ENCODE measurements around the gene B4GALT6. TPM values are rescaled to one million over a fixed set of nuclear protein-coding genes. Genes with fewer than 3 reads are reported as not detected.

The B4GALT6 gene
- total RNA-seq, 4 donors from 2014 or later, result 0.40 to 3.0 (median 1.6) TPM

DNA sequence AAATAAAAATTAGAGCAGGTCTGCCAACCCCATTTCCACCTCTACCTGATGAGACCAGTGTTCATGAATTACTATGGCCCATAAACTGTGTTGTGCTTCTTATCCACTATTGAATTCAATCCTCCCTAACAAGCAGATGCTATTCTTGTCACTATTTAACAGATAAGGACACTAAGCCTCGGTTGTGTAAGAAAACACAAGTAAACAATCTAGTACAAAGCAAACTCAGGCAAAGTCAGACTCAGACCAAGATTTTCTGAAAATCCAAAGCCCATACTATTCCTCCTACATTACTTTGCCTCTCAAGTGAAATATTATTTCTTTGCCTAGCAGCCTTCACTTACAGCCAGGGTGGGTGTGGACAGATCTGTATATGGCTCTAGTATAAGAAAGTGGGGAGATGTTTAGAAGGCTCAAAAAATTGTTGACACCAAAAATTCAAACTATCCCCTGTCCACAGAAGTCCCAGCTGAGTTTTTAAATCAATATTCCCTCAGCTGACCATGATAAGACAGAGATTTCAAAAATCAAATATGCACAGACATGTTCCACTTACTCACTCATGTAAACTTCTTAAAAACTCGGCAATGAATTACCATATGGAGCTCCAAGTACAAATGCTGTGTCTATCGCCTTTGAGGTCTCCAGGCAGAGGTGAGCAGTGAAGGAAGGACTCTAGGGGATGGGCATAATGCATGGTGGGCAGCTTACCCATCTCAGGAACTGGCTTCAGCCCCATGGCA is 108.7 kb downstream of the B4GALT6 start:
- Histone ChIP-seq H3K9me3 (no peaks in the 10 kb centered on the region), H3K36me3 (no peaks in the 10 kb centered on the region), H3K27me3 (no peaks in the 10 kb centered on the region), H3K4me3 (no peak overlapping the region), H3K27ac (no peak overlapping the region), H3K4me1 (no peaks in the 10 kb centered on the region)
- intact Hi-C loops (cut with DNase I; ENCODE audit: low total_unique reads) (loop anchor here (10.0 kb wide), 1 partner anchor 399 kb away; no protein-coding TSS in a partner anchor), in situ Hi-C loops (cut with MboI; ENCODE audit: low pct_ligation_motif_present in 1 of 4, low pct_unique_long_range_greater_than_20kb in 1 of 4, low sequenced_read_pairs in 3 of 4) (no loop called here)
- no peak for DNase-seq
- TF ChIP-seq POLR2A (IDR thresholded peaks at IDR 0.05) (no peak), POLR2AphosphoS5 (IDR thresholded peaks at IDR 0.05) (no peak), EP300 (IDR thresholded peaks at IDR 0.05; ENCODE audit: low read depth) (no peak)
- 73 to 83% methylated on average over 3 of the region's 3 CpGs for WGBS, 2 donors (ENCODE audit: low coverage in 1 of 2)

DNA sequence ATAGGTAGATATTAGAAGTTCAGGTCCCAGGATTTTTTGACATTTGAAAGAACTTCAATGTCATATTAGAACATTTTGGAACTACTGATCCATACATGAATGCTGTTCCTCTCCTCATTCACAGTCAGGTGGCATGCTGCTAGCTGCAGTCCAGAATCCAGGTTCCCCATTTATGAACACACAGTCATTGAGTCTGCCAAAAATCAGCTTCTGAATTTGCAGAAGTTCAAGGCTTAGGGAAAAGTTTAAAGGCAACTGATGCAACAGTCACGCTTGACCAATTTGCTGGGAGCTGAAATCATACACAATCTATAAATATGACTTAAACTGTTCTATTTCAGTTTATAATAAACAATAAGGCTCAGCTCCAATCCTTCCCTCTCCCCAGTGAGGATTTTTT is 110.0 kb downstream of the B4GALT6 start:
- intact Hi-C loops (cut with DNase I; ENCODE audit: low total_unique reads), result loop anchor here (10.0 kb wide), 1 partner anchor 400 kb away; no protein-coding TSS in a partner anchor

More for the DNA sequence above, 110.0 kb downstream of the B4GALT6 start:
- Histone ChIP-seq H3K9me3 (no peaks in the 10 kb centered on the region), H3K4me3 (no peak overlapping the region), H3K27me3 (no peaks in the 10 kb centered on the region), H3K4me1 (no peaks in the 10 kb centered on the region), H3K36me3 (no peaks in the 10 kb centered on the region), H3K27ac (no peak overlapping the region)
- WGBS, 2 donors (ENCODE audit: low coverage in 1 of 2), result 73 to 80% methylated on average over 1 of the region's 1 CpG
- DNase-seq, result no peak
- no peak for TF ChIP-seq POLR2AphosphoS5 (IDR thresholded peaks at IDR 0.05)
- no peak for TF ChIP-seq POLR2A (IDR thresholded peaks at IDR 0.05)
- no peak for TF ChIP-seq EP300 (IDR thresholded peaks at IDR 0.05; ENCODE audit: low read depth)
- TF ChIP-seq CTCF (IDR thresholded peaks at IDR 0.05), result no peak
- in situ Hi-C loops (cut with MboI; ENCODE audit: low pct_ligation_motif_present in 1 of 4, low pct_unique_long_range_greater_than_20kb in 1 of 4, low sequenced_read_pairs in 3 of 4), result loop anchor here (25.0 kb wide), 3 partner anchors 138 to 388 kb away; no protein-coding TSS in a partner anchor

Other genes starting within 250 kb of the B4GALT6 start
- under 1 TPM in 1 of 4 donors, not detected in 3; under 0.01 TPM for gene DSG3, start 236.8 kb downstream of the B4GALT6 start, total RNA-seq
- gene DSG2, start 186.4 kb downstream of the B4GALT6 start, total RNA-seq, result 100 to 1,000 TPM in 3 of 4 donors, 10 to 100 TPM in 1; 59.3 to 272 (median 198) TPM
- gene TTR, start 92.7 kb downstream of the B4GALT6 start, total RNA-seq, result under 1 TPM in 1 of 4 donors, not detected in 3; 0.41 TPM
- under 1 TPM in 1 of 4 donors, not detected in 3; 0.64 TPM for gene SLC25A52, start 76.3 kb upstream of the B4GALT6 start, total RNA-seq

All from transverse colon (tissue), 4 donors.